Suppressor macrophage treated with lipopolysaccharide for 4 hours (primary cell): ENCODE results near the gene ADAMTS19.

Source experiments
- DNase-seq: peaks from one replicate; pipeline ENCODE4 v3.0.0-alpha.2; 2020

ADAMTS19 gene

DNA sequence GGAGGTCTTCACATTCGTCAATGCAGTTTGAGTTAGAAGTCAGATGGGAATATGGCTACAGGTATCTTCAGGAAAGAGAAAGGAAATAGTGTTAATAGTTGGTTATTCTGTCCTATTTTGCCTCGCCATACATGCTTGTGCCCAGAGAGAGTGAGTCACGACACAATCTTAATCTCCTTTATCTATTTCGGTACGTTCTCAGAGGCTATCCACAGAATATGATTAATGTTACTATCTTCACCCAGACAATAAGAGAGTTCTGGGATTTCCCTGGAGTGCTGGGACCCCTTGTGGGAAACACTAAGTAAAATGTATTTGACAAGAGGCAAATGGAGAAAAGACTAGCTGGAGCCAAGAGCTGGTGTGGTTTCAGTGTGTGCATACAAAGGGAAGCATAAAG is 313.3 kb downstream of the ADAMTS19 start:
- no peak for DNase-seq

DNA sequence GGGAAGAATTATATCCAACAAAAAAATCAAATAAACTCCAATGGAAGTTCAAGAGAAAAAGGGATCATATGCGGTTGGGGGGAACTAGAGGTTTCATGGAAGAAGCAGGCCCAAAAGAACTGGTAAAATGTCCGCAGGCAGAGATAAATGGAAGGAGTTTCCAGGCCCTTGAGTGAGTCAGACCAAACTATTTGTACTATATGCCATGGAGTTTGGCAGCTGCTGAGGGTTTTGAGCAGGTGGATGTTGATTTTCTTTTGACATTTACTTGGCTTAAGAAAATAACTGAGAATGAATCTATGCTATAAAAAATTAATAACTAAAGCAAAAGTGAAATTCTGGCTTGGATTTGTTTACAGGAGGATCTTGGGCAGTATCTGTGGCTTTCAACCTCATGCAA is 321.5 kb downstream of the ADAMTS19 start:
- DNase-seq: no peak
